ENCODE data around the gene EIF3K. TPM values are rescaled to one million over a fixed set of nuclear protein-coding genes. Genes with fewer than 3 reads are reported as not detected.

EIF3K gene
- total RNA-seq, 4 donors from 2014 or later: 405 to 531 (median 443) TPM

GRCh38 chr19:38640368-38640767 lies 21.4 kb downstream of the EIF3K start:
- TF ChIP-seq, protein P1, sequence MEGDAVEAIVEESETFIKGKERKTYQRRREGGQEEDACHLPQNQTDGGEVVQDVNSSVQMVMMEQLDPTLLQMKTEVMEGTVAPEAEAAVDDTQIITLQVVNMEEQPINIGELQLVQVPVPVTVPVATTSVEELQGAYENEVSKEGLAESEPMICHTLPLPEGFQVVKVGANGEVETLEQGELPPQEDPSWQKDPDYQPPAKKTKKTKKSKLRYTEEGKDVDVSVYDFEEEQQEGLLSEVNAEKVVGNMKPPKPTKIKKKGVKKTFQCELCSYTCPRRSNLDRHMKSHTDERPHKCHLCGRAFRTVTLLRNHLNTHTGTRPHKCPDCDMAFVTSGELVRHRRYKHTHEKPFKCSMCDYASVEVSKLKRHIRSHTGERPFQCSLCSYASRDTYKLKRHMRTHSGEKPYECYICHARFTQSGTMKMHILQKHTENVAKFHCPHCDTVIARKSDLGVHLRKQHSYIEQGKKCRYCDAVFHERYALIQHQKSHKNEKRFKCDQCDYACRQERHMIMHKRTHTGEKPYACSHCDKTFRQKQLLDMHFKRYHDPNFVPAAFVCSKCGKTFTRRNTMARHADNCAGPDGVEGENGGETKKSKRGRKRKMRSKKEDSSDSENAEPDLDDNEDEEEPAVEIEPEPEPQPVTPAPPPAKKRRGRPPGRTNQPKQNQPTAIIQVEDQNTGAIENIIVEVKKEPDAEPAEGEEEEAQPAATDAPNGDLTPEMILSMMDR (IDR thresholded peaks at IDR 0.05; ENCODE audit: low read depth): no peak

DNA sequence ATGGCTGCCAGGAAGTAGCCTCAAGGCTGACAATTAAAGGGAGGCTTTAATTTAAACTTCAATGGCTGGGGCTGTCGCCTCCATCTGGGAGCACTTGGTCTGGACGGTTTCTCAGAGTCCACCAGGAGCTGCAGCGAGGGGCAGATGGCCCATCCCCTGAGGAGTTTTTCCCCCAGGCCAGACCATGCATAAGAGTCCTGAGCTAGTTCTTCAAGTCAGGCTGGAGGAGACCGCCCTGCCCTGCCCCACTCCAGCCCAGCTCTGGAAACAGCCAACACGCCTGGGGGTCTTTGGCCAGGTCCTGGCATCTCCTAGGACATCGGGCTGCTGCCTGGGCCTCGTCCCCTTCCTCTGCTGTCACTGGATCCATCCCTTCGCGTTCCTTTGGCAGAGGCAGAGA lies 23.2 kb downstream of the EIF3K start:
- TF ChIP-seq, protein P1 (IDR thresholded peaks at IDR 0.05; ENCODE audit: low read depth): no peak

GRCh38 chr19:38644719-38645118 lies 25.7 kb downstream of the EIF3K start:
- TF ChIP-seq, protein P1 (IDR thresholded peaks at IDR 0.05; ENCODE audit: low read depth): no peak

DNA sequence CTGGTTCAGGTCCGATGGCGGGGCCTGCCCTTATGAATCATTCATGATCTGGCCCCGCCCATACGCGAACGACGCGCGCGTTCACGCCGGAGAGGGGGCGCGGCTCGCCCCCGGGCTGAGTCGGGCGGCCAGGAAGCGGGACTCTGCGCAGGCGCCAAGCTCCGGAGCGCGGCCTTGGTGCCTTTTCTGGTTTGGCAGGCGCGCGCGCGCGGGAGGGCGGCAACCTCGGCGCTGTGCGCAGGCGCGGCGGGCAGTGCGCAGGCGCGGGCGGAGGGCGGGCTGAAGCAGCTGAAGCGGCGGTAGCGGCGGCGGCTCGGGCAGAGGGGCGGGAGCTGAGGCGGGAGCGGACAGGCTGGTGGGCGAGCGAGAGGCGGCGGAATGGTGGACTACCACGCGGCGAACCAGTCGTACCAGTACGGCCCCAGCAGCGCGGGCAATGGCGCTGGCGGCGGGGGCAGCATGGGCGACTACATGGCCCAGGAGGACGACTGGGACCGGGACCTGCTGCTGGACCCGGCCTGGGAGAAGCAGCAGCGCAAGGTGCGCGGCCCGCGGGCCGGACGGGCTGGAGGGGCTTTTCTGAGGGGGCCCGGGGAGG lies 28.5 kb downstream of the EIF3K start, which contains the start of gene ACTN4:
TSS of gene ACTN4 (plus strand) at position 282 of the 598 bp plus-strand sequence. CDS start at position 379, 97 bp downstream.
- TF ChIP-seq, protein P1 (IDR thresholded peaks at IDR 0.05; ENCODE audit: low read depth): no peak

DNA sequence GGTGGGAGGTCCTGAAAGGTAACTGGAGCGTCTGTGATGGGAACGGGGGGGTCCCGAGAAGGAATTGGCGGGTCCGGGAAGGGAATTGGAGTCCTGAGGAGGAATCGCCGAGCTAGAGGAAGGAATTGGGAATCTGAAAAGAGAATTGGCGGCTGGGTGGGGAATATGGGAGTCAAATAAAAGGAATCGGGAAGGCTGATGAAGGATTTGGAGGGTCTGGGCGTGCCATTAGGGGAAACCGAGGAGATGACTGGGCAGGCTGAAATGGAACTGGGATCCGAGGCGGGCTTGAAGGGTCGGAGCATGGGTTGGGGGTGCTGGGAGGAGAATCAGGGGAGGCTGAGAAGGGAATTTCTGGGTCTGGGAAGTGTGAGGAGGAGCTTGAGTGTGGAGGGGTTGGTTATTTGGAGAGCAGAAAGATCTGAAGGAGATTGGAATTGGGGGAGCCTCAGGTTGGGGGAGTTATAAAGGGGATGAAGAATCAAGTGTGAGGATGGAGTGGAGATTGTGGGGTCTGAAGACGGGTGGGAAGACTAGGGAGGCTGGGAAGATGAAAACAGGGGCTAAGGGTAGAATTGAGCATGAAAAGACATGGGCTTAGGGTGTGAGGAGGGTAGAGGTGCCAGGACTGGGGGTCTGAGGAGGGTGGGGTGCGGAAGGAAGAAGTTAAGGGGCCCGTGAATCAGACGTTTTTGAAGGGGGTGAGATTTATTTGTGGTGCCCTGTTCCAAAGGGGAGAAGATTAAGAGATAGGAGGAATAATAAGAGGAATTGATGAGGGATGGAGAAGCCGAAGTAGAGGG lies 29.2 kb downstream of the EIF3K start:
- TF ChIP-seq, protein P1 (IDR thresholded peaks at IDR 0.05; ENCODE audit: low read depth): no peak

DNA sequence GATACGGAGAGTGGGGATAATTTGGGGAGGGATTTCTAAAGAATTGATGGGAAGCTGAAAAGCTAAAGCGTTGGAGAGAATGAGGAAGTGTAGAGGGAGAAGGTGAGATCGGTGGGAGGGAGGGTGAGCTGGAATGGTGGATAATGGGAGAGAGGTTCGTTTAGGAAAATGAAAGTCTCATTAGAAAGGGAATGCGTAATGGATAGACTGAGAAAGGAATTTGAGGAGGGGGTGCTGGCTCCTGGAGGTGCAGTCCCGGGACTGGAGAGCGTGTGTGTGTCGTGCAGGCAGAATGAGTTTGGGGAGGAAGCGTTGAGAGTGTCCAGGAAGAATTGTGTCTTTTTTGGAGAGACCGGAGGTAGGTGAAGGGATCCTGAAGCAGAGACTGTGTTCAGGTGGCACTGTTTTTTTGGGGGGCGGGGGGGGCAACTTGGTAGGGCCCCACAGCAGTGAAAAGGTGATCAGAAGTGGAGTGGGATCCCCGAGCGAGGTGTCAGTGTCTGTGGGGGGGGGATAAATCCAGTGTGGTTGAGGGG lies 29.8 kb downstream of the EIF3K start:
- TF ChIP-seq, protein P1 (IDR thresholded peaks at IDR 0.05; ENCODE audit: low read depth): no peak

Measured in subcutaneous adipose tissue (tissue), 4 donors.